GM12865 (cell line): ENCODE results near the gene SYTL5.

ENCODE experiments used
- DNase-seq: peaks from one replicate; pipeline ENCODE4 v3.0.0; 2010; ENCODE audit warnings: low read depth
- H3K4me3 ChIP-seq: 2 replicates; pipeline ENCODE4 v1.5.1; 2011; ENCODE audit warnings: mild to moderate bottlenecking, low read depth, low read length, control low read depth
- CTCF ChIP-seq: IDR thresholded peaks from 2 replicates; pipeline ENCODE4 v1.5.1; 2011; ENCODE audit warnings: low read length, control low read depth, low read depth, inconsistent platforms; ENCODE audit not compliant: insufficient read depth; ENCODE audit errors: missing control alignments

The SYTL5 gene

GRCh38 chrX:38061335-38061734 is 55.0 kb downstream of the SYTL5 start:
- no peak for TF ChIP-seq CTCF
- no peak overlapping the region for H3K4me3 ChIP-seq
- no peak for DNase-seq

GRCh38 chrX:38066934-38067333 is 60.6 kb downstream of the SYTL5 start:
- DNase-seq, result no peak
- TF ChIP-seq CTCF, result no peak
- no peak overlapping the region for H3K4me3 ChIP-seq

GRCh38 chrX:38069273-38069672 is 62.9 kb downstream of the SYTL5 start:
- TF ChIP-seq CTCF, result no peak
- DNase-seq, result no peak
- H3K4me3 ChIP-seq, result no peak overlapping the region

- no peak for TF ChIP-seq CTCF
- H3K4me3 ChIP-seq, result no peak overlapping the region
- no peak for DNase-seq
Measured at GRCh38 chrX:38069991-38070390, 63.6 kb downstream of the SYTL5 start.

- no peak for DNase-seq
- H3K4me3 ChIP-seq, result no peak overlapping the region
- no peak for TF ChIP-seq CTCF
Measured at GRCh38 chrX:38079463-38079862, 73.1 kb downstream of the SYTL5 start.

GRCh38 chrX:38080808-38081207 is 74.5 kb downstream of the SYTL5 start:
- no peak for TF ChIP-seq CTCF
- no peak for DNase-seq
- H3K4me3 ChIP-seq, result no peak overlapping the region

- TF ChIP-seq CTCF, result no peak
- DNase-seq, result no peak
- H3K4me3 ChIP-seq, result no peak overlapping the region
Measured at GRCh38 chrX:38081909-38082308, 75.6 kb downstream of the SYTL5 start.
